HFFc6 (cell line): ENCODE measurements around the gene EMP2. TPM values are rescaled to one million over a fixed set of nuclear protein-coding genes. Genes with fewer than 3 reads are reported as not detected.

ENCODE experiments used
- DNase-seq: peaks from one replicate; pipeline ENCODE4 v3.0.0-alpha.2; 2018
- H3K27ac Mint-ChIP-seq: 2 replicates; pipeline ENCODE4 v1.8.0; 2020; ENCODE audit warnings: mild to moderate bottlenecking, mixed read lengths
- H3K27me3 Mint-ChIP-seq: 2 replicates; pipeline ENCODE4 v1.8.0; 2021; ENCODE audit warnings: mild to moderate bottlenecking, moderate library complexity, mixed read lengths; ENCODE audit not compliant: insufficient read depth
- H3K36me3 Mint-ChIP-seq: 2 replicates; pipeline ENCODE4 v1.8.0; 2021; ENCODE audit warnings: low read depth, mixed read lengths
- H3K4me1 Mint-ChIP-seq: 2 replicates; pipeline ENCODE4 v1.8.0; 2020; ENCODE audit warnings: low read depth, mixed read lengths
- H3K4me3 Mint-ChIP-seq: 2 replicates; pipeline ENCODE4 v1.8.0; 2020; ENCODE audit warnings: mild to moderate bottlenecking, moderate library complexity, mixed read lengths
- H3K9me3 Mint-ChIP-seq: 2 replicates; pipeline ENCODE4 v1.8.0; 2020; ENCODE audit warnings: mild to moderate bottlenecking, mixed read lengths
- total RNA-seq, 6 experiments: library from RNA; stranded (reverse); fragmentation: NEBNext Ultra II Directional; extraction: Animal tissue kit (Norgen Biotek cat#: 25700); gene quantifications; 2 replicates in 1 of 6; 3 replicates in 5 of 6; pipeline ENCODE4 v1.2.3, GENCODE V29; 2021
- TF ChIP-seq, protein P1 (sequence below): fragments of 200-600 bp; sonication (generic); IDR thresholded peaks from 2 replicates; pipeline ENCODE4 v1.5.0; 2021; ENCODE audit warnings: antibody characterized with exemption, mild to moderate bottlenecking

EMP2 gene
- total RNA-seq, 6 experiments from 2014 or later = 14.3 to 35.7 (median 29.7) TPM

DNA sequence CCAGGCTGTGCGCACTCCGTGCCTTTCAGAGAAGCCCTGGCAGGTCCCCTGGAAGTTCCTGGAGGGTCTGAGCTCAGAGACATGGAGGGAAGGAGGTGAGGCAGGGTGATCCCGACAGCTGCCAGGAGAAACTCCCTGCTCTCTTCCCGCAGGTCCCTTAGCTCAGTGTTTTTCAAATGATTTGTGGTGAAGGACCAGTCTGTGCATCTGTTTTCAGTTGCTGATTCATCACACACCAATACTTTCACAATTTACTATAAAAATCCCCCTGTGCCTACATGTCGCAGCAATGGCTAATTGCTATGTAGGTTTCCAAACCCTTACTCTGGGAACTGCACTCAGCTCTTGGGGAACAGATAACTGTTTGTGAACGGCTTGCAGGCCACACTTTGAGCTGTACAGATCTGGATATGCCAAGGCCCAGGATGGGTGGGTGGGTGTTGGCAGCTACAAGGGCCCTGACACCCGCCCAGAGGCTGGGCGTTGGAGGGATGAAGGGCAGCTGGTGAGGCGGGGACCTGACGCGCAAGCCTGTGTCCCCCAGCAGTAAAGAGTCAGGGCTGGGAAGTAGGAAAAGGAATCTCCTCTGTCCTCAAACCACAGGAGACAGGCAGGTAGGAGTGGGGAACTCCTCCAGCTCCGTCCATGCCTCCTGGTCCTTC lies 20.5 kb upstream of the EMP2 start:
- DNase-seq = no peak
- Mint-ChIP-seq H3K27ac (no peak overlapping the region), H3K4me3 (no peak overlapping the region), H3K4me1 (no peaks in the 10 kb centered on the region), H3K27me3 (peaks cover 34% of the 10 kb centered on the region), H3K9me3 (no peaks in the 10 kb centered on the region; the same call in 1 of the 2 replicates), H3K36me3 (no peaks in the 10 kb centered on the region)
- TF ChIP-seq, protein P1, sequence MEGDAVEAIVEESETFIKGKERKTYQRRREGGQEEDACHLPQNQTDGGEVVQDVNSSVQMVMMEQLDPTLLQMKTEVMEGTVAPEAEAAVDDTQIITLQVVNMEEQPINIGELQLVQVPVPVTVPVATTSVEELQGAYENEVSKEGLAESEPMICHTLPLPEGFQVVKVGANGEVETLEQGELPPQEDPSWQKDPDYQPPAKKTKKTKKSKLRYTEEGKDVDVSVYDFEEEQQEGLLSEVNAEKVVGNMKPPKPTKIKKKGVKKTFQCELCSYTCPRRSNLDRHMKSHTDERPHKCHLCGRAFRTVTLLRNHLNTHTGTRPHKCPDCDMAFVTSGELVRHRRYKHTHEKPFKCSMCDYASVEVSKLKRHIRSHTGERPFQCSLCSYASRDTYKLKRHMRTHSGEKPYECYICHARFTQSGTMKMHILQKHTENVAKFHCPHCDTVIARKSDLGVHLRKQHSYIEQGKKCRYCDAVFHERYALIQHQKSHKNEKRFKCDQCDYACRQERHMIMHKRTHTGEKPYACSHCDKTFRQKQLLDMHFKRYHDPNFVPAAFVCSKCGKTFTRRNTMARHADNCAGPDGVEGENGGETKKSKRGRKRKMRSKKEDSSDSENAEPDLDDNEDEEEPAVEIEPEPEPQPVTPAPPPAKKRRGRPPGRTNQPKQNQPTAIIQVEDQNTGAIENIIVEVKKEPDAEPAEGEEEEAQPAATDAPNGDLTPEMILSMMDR = no peak

DNA sequence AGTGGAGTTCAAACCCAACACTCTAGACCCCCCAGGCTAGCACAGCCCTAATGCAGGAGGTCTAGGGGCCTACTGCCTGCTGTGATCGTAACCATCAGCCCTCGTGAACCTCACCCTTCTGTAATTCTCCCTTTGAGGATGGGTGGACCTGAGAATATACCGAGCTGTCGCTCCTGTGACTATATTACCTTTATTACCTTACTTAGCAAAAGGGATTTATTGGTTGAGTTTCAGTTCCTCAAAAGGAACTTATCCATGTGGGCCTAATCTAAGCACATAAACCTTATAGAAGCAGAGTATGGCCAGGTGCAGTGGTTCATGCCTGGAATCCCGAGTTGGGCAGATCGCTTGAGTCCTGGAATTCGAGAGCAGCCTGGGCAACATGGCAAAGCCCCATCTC lies 19.2 kb upstream of the EMP2 start:
- H3K27ac Mint-ChIP-seq = no peak overlapping the region
- peaks cover 30% of the 10 kb centered on the region for H3K27me3 Mint-ChIP-seq
- DNase-seq = no peak

DNA sequence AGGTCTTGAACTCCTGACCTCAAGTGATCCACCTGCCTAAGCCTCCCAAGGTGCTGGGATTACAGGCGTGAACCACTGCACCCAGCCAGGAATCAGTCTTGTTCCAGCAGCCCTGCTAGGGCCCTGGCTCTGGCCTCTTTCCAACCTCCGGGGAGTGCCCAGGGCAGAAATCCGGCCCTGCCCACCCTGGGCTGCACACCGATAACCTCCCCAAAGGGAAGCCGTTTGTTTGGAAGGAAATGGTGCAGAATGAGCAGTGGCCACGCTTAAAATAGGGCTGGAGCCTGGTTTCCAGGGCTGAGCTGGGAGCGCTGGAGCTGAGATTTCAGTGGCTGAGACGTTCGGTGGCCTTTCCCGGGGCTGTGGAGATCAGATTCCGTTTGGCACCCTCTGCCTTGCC lies 17.8 kb upstream of the EMP2 start:
- Mint-ChIP-seq H3K4me3 (no peak overlapping the region), H3K27me3 (peaks cover 30% of the 10 kb centered on the region), H3K9me3 (no peaks in the 10 kb centered on the region; the same call in 1 of the 2 replicates), H3K27ac (no peak overlapping the region), H3K36me3 (no peaks in the 10 kb centered on the region), H3K4me1 (no peaks in the 10 kb centered on the region)
- no peak for DNase-seq
- TF ChIP-seq, protein P1 = no peak

More for the DNA sequence above, 19.2 kb upstream of the EMP2 start:
- Mint-ChIP-seq H3K36me3 (no peaks in the 10 kb centered on the region), H3K4me3 (no peak overlapping the region), H3K4me1 (no peaks in the 10 kb centered on the region), H3K9me3 (no peaks in the 10 kb centered on the region; the same call in 1 of the 2 replicates)
- TF ChIP-seq, protein P1 = no peak

DNA sequence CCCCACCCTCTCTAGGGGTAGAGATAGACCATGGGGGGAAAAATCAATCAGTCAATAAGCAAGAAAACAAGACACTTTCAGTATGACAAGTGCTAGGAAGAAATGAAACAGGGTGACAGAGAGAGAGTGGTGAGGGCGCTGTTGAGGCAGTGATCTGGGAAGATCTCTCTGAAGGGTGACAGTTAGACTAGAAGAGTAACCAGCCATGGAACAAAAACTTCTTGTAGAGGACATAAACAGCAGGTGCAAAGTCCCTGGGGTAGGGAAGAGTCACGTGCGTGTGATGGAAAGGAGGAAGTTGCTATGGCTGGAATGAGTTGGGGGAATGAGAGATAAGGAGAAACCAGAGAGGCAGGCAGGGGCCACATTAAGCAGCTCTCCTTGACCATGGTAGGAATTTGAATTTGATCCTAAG lies 16.8 kb upstream of the EMP2 start:
- Mint-ChIP-seq H3K36me3 (no peaks in the 10 kb centered on the region), H3K27me3 (peaks cover 27% of the 10 kb centered on the region), H3K27ac (no peak overlapping the region), H3K9me3 (no peaks in the 10 kb centered on the region; the same call in 1 of the 2 replicates), H3K4me3 (no peak overlapping the region), H3K4me1 (no peaks in the 10 kb centered on the region)
- DNase-seq = no peak
- TF ChIP-seq, protein P1 = no peak

DNA sequence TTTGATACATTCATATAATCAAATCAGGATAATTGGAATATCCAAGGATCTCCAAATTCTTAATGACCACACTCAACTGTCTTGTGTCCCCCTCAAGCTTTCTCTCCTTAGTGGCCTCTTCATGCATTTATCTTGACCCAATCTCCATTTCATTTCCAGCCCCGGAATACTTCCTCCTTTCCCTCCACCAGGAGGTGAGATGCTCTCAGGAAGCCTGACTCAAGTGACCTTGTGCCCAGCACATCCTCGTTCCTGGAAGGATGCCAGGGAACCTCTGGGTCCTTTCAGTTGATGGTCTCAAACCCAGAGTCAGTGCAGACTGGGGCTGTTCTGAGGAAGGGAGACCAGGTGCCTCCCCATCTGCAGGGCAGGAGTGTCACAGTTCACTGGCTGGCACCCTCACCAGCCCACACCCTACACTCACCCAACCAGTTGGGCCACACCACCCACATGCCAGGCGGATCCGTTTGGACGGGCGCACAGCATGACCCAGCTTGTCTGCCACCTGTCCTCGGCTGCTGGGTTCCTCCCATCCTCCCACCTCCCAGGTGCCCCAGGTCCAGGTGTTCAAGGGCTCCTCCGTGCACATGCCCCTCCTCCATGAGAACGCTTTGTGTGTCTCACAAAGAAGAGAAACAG lies 14.0 kb upstream of the EMP2 start:
- Mint-ChIP-seq H3K27ac (no peak overlapping the region), H3K9me3 (no peaks in the 10 kb centered on the region), H3K4me3 (no peak overlapping the region), H3K4me1 (no peaks in the 10 kb centered on the region), H3K36me3 (no peaks in the 10 kb centered on the region), H3K27me3 (peaks cover 28% of the 10 kb centered on the region)
- DNase-seq = no peak
- TF ChIP-seq, protein P1 = no peak
